T-helper 22 cell (primary cell): ENCODE measurements around the gene TMEM175.
A peak's percentile ranks its signal among the peaks of the same experiment; 100 is the strongest.

Source experiments
- DNase-seq: peaks from one replicate; pipeline ENCODE4 v3.0.0-alpha.2; 2020; ENCODE audit warnings: low read depth

The TMEM175 gene, protein sequence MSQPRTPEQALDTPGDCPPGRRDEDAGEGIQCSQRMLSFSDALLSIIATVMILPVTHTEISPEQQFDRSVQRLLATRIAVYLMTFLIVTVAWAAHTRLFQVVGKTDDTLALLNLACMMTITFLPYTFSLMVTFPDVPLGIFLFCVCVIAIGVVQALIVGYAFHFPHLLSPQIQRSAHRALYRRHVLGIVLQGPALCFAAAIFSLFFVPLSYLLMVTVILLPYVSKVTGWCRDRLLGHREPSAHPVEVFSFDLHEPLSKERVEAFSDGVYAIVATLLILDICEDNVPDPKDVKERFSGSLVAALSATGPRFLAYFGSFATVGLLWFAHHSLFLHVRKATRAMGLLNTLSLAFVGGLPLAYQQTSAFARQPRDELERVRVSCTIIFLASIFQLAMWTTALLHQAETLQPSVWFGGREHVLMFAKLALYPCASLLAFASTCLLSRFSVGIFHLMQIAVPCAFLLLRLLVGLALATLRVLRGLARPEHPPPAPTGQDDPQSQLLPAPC

GRCh38 chr4:931960-932712 lies at the start of gene TMEM175, which contains the start of gene GAK:
TMEM175 (plus strand) TSS chr4:932460; CDS start chr4:947740, 15,280 bp downstream.
GAK (minus strand) TSS chr4:932316; CDS start chr4:932187, 129 bp downstream.
- peak; percentile 92 for DNase-seq

GRCh38 chr4:882646-883045 lies 49.6 kb upstream of the TMEM175 start:
- no peak for DNase-seq

- no peak for DNase-seq
These were observed 48.7 kb upstream of the TMEM175 start for GRCh38 chr4:883377-884095.

DNA sequence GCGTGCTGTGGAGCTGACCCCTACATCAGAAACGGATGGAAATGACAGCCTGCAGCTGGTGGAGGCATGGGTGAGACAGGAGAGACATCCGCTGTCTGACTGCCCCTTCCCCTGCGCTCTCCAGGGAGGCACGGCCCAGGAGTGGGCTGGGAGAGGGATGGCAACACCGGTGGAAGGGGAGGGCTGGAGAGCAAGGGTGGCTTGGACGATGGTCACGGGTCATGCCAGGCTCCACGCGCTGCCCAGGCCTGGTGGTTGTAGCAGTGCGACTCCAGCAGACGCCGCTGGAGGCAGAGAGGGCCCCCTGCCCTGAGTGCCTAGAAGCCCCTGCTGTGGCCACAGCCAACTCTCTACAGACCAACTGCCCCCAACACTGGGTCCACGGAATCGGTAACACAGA lies 48.0 kb upstream of the TMEM175 start:
- no peak for DNase-seq

- DNase-seq, result no peak
These were observed 47.4 kb upstream of the TMEM175 start for GRCh38 chr4:884896-885295.

DNA sequence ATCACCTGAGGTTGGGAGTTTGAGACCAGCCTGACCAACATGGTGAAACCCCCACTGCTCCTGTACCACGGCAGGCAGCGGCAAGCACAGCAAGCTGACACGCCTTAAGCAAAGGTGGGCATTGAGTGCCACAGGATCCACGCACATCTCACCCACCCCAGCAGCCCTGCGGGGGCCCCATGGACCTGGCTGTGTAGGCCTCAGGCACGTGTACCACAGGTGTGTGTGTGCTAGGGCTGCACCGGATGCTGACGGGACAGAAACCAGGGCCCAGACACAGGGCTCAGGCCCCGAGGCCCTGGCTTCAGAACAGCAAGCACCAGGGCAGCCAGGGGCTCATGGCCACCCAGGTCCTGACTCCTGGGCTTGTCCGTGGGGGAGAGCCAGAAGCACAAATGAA lies 46.9 kb upstream of the TMEM175 start:
- DNase-seq, result no peak

DNA sequence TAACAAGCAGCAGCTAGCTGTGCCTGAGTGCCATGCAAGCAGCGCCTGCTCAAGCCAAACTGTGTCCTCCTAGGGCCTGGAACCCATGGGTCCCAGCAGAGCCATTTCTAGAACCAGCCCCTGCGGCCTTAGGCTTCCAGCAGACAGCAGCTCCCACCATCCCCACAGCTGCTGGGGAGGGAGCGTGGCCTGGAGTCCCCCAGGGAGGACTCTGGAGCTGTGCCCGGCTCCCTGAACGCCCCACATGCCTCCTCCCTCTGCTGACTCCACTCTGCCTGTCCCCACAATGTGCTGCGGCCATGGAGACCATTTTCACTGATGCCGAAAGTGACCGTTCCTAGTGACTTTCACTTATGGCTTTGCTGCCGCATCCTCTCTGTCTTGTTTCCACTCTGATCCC lies 46.0 kb upstream of the TMEM175 start:
- no peak for DNase-seq

- DNase-seq, result no peak
These were observed 45.1 kb upstream of the TMEM175 start for GRCh38 chr4:887034-887763.

GRCh38 chr4:888029-888428 lies 44.2 kb upstream of the TMEM175 start:
- no peak for DNase-seq

DNA sequence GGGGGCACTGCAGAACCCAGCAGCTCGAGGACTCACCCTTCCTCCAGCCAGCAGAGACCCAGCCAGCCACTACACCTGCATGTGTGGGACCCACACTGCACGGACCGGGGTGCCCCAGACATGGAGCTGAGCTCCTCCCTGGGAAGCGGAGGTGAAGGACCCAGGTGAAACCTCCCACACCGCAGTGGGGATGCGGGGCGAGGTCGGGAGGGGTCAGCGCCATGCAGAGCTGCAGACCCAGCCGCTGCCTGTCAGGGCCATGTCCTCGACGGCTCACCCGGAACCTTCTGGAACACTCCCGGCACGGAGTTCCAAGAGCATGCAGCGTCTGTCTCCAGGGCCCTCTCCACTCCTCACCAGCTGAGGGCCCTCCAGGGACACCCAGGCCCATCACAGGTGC lies 42.7 kb upstream of the TMEM175 start:
- no peak for DNase-seq

DNA sequence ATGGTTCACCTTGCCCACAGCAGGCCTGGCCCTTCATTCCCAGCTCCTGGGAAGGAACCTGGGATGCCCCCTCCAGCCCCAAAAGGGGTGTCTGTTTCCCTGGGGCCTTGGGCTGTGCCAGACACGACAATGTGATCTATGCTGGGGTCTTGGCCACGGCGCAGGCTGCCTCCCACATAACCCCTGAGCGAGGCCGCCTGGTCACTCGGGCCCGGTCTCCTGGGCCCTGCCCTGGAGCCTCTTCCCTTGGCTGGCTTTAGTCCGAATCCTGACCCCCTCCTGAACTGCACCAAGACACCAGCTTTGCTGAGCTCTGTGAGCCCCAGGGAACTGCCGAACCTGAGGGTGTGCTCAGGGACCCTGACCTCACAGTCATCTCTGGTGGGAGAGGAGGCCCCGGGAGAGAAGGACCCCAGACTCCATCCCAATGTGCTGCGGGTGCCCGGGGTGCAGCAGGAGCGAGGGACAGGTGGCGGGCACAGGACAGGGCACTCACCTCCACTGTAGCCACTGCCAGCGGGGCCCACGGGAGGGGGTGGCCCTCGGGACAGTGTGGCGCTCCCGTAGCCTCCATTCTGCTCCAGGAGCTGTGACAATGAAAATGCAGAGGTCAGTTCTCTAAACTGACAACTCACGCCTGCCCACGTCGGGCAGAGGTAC lies 42.1 kb upstream of the TMEM175 start:
- DNase-seq, result no peak

DNA sequence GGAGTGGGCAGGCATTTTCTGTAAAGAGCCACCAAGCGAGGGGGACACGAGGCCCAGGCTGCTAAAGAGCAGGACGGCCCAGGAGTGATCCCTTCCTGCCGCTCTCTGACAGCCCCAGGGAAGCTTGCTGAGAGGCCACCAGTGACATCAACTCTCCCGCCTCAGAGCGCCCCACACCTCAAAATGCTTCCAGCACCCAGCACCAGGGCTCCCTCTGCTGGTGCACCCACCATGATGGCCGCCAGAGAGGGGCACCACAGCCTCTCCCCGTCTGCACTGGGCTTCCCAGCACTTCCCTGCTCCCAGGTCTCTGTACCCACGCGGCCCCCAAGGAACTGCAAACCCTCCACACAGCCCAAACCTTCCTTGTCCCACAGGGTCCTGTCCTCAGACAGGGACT lies 40.5 kb upstream of the TMEM175 start:
- DNase-seq, result no peak

- DNase-seq, result no peak
These were observed 39.5 kb upstream of the TMEM175 start for GRCh38 chr4:892780-893179.

DNA sequence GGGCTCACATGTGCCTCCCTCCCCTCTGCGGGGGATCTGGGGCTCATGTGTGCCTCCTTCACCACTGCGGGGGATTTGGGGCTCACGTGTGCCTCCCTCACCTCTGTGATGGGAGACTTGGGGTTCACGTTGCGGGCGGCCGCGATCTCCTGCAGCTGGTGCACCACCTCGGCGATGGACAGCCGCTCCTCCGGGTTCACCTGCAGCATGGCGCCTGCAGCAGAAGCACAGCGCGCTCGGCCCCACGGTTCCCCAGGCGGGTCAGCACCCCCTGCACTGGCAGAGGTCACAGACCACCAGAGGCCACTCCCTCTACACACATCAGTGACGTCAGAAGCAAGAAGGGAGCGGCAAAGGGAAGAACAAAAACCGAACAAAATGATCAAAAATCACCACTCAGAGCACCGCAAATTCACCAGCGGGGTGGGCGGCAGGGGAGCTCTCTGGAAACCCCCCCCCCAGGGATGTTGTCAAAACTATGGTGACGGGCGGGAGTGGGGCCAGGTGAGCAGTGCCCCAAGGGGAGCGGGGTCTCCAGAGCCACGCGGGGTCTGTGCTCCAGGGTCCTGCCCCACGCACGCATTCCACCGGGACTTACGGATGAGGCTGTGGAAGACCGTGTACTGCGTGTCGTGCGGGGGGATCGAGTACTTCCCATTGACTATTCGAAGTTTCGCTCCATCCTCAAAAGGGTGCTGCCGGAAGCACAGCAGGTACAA lies 38.8 kb upstream of the TMEM175 start:
- DNase-seq, result no peak

DNA sequence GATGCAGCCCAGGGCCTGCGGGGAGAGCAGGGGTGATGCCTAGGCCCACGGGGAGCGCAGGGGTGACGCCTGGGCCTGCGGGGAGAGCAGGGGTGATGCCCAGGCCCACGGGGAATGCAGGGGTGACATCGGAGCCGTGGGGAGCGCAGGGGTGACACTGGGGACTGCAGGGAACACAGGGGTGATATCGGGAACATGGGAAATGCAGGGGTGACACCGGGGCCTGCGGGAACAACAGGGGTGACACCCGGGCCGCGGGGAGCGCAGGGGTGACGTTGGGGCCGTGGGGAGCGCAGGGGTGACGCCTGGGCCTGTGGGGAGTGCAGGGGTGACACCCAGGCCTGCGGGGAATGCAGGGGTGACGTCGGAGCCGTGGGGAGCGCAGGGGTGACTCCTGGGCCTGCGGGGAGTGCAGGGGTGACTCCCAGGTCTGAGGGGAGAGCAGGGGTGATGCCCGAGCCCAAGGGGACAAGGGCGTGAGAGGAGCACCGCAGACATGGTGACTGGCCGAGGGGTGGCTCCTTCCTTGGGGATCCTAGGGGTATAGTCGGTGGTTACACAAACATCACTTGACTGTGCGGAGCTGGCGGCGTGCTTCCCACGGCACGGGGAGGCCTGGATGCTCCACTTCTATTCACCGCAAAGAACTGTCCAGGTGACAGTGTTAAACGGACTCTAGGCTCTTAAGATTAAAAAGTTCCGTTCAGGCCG lies 38.1 kb upstream of the TMEM175 start:
- DNase-seq, result no peak

DNA sequence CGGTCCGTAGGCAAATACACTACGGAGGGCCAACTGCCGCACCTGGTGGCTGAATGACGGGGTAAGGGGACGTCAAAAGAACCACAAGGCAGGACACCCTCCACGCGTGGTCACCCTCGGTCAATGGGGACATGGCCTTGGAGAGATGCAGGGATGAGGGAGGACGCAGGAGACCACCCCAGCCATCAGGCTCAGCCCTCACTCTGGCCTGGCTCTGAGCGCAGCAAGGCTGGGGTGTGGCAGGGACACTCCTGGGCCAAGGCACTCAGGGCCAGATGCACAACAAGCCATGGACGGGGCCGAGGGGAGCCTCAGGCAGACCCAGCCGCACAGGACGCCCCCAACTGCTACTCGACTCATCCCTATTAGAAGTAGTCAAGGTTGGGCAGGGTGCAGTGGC lies 36.7 kb upstream of the TMEM175 start:
- DNase-seq, result no peak

- no peak for DNase-seq
These were observed 36.0 kb upstream of the TMEM175 start for GRCh38 chr4:896216-896615.

DNA sequence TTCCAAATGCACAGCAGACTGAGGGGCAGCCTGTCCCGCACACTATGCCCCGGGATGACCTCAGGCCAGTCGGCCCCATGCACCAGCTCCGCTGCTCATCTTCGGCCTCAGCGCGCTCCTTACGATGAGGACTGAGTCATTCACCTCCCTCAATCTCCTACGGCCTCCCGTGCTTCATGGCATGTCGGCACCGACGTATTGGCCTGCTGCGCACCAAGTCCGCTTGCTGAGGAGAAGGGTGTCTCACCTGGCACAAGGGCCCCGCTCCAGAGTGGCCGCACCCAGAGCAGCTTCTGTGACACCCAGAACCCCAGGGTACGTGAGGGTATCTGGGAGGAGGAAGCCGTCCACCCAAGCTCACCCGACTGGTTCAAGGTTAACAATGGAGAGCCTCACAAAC lies 35.6 kb upstream of the TMEM175 start:
- no peak for DNase-seq

- no peak for DNase-seq
These were observed 34.1 kb upstream of the TMEM175 start for GRCh38 chr4:898123-898522.
